Inflammatory macrophage treated with lipopolysaccharide for 1 hour (primary cell): ENCODE measurements around the gene SFXN3.

Experiments
- DNase-seq, 2 donors: peaks; one replicate each; pipeline ENCODE4 v3.0.0-alpha.2; 2020 to 2022

SFXN3 gene

GRCh38 chr10:101060951-101061623 is 30.1 kb downstream of the SFXN3 start:
- no peak for DNase-seq

DNA sequence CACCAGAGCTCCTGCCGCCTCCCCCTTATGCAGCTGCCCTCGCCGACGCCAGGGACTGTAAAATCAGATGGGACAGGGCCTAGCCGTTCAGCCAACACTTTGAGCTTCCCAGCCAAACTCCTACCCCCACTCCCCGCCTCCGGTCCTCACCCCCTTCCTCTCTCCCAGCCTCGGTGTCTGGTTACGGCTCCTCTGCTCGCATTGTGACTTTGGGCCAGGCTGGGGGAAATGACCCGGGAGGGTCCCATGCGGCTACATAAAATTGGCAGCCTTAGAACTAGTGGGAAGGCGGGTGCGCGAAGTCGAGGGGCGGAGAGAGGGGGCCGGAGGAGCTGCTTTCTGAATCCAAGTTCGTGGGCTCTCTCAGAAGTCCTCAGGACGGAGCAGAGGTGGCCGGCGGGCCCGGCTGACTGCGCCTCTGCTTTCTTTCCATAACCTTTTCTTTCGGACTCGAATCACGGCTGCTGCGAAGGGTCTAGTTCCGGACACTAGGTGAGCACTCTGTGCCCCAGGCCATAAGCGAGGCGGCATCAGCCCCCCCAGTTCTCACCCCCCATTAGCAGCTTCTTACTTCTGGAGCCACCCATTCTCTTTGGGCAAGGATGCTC is 30.7 kb downstream of the SFXN3 start, which contains the start of gene KAZALD1:
KAZALD1 (plus strand) TSS at position 366 of the 608 bp plus-strand sequence. CDS start 604 bp downstream, outside the sequence.
- no peak for DNase-seq

DNA sequence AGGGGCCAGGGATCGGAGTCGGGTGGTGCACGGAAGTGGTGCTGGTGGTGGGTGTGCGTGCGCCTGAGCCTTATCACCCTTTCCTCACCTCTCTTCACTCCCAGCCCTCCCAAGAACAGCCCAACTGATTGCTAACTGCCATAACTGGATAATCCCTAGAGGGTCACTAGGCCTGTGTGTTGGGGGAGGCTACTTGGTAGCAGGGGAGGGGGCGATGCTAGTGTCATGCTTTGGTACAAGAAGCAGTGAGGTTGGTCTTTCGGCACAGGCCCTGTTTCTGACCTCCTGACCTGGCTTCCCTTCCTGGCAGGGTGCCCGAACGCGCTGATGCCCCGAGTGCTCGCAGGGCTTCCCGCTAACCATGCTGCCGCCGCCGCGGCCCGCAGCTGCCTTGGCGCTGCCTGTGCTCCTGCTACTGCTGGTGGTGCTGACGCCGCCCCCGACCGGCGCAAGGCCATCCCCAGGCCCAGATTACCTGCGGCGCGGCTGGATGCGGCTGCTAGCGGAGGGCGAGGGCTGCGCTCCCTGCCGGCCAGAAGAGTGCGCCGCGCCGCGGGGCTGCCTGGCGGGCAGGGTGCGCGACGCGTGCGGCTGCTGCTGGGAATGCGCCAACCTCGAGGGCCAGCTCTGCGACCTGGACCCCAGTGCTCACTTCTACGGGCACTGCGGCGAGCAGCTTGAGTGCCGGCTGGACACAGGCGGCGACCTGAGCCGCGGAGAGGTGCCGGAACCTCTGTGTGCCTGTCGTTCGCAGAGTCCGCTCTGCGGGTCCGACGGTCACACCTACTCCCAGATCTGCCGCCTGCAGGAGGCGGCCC is 31.4 kb downstream of the SFXN3 start:
- peak in 1 of 2 donors; percentile 41 for DNase-seq

- DNase-seq, result no peak
Observed at GRCh38 chr10:101063050-101063525, 32.1 kb downstream of the SFXN3 start.

GRCh38 chr10:101063548-101064414 is 32.7 kb downstream of the SFXN3 start:
- DNase-seq, result no peak

DNA sequence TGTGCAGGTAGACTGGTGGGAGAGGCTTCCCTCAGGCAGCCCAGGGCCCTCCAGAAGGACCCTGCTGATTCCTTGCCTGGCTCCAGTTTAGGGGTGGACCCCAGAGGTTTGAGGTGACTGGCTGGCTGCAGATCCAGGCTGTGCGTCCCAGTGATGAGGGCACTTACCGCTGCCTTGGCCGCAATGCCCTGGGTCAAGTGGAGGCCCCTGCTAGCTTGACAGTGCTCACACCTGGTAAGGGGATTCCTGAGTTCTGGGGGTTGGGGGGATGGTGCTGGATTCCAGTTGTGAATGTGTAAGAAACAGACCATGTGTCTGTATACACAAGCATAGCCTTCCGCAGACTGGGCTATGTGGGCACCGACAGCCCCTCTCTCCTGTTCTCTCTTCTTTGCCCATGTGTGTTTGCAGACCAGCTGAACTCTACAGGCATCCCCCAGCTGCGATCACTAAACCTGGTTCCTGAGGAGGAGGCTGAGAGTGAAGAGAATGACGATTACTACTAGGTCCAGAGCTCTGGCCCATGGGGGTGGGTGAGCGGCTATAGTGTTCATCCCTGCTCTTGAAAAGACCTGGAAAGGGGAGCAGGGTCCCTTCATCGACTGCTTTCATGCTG is 33.5 kb downstream of the SFXN3 start:
- DNase-seq, result no peak

DNA sequence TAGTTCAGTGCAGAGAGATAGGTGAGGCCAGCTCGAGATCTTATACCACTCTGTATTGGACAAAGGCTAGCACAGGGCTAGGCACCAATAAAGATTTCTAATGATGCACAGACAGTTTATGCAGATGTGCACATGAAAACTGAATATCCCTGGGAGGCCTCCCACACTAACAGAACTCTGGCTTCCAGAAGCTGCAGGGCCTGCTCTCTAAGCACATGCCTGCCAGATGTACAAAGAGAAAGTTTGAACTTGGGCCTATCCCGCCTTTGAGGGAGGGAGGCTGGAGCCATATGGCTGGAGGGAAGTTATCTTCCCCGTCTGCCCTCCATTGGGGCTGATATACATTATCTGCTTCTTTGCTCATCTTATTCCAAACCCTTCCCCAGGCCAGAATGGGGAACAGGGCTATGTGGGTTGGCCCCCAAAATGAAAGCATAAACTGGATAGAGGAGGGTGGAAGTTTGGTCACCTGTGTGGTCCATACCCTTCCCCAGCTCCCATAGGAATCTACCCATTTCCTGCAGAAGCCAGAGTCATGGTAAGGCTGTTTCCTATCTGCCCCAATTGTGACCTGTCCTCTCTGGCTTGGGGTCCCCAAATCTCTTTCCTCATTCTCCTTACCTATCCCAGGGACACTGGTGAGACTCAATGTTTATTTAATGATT is 34.6 kb downstream of the SFXN3 start:
- DNase-seq, result no peak

- peak; percentile 69 to 70 for DNase-seq
Observed at GRCh38 chr10:101066146-101066895, 35.3 kb downstream of the SFXN3 start.

DNA sequence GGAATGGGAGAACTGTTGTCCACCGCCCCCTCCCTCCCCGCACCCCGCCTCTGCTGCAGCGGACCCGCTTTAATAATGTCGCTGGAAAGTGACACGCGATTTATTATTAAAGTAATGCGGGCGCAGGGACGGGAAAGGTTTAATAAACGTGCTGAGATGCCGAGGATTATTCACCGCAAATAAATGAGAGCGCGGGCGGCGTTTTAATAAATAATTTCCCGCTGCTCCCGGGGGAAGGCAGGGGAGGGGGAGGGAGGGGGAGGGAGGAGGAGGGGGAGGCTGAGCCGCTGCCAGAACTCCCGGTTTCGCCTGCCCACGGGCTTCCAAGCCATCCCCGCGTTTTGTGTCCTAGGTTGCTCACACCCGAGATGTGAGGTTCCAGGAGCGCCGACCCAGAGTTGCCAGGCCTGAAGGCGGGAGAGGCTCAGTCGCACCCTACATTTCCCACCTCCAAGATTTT is 35.9 kb downstream of the SFXN3 start:
- DNase-seq, result no peak

- DNase-seq, result peak; percentile 53 to 96
Observed at GRCh38 chr10:101067356-101068083, 36.5 kb downstream of the SFXN3 start.

DNA sequence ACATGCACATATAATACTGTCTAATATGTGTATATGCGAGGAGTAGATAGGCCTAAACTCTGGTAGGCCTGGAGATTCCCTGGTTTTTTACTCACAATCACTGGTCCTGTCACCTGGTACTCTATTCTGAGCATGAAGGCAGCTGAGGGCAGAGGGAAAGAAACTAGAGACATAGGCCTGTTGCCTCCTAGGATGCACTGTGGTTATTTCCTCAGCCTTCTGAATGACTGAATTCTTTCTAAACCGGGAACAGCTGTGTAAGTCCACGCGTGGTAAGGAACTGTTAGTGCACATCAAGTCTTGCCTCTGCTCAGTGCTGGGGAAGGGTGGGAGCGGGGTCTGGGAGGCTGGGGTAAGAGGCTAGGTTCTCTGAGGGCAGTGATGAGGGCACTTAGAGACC is 38.4 kb downstream of the SFXN3 start:
- DNase-seq, result no peak

- no peak for DNase-seq
Observed at GRCh38 chr10:101070098-101070497, 39.1 kb downstream of the SFXN3 start.

DNA sequence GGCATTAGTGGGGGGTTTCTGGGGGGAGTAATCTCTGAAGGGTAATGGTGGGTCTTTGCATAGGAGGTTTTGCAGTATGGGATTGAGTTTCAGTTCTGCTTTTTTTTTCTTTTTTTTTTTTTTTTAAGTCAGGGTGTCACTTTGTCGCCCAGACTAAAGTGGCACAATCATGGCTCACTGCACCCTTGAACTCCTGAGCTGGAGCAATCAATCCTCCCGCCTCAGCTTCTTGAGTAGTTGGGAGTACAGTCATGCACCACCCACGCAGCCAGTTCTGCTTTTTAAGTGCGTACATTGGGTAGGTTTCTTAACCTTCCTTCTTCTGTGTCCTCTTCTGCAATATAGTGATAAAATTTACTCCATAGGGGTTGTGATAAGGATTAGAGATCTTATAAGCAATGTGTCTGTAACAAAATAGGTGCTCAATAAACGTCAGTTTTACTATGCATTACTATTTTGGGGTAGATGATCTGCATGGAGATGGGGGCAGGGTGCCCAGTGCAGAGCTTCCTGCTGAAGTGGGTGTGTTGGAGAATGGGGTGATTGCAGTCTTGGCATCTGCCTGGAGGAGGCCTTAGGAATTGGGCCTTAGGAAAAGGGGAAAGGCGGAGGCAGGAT is 40.3 kb downstream of the SFXN3 start:
- DNase-seq, result peak; percentile 99 to 100

DNA sequence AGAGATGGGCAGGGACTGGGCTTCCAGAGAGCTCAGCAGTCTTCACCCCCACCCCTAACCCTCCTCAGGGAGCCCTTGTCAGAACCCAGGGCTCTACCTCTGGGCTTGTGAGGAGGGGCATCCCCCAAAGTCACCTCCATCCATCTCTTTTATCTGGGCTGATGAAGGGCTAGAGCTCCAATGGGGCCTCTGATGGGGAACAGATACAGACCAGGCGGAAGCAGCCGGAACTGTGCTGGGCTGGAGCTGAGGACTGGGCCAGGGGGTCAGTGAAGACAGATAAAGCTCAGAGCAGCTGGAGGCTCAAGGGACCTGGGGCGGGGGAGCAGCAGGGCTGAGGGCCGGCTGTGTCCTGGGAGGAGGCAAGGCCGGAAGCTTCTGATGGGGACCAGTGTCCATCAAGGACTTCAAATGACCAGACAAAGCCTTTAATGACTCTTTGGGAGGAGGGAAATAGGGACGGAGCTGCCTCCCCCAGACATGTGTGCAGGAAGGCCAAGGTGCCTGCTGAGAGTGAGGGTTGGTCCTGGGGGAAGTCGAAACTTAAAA is 40.9 kb downstream of the SFXN3 start:
- no peak for DNase-seq

DNA sequence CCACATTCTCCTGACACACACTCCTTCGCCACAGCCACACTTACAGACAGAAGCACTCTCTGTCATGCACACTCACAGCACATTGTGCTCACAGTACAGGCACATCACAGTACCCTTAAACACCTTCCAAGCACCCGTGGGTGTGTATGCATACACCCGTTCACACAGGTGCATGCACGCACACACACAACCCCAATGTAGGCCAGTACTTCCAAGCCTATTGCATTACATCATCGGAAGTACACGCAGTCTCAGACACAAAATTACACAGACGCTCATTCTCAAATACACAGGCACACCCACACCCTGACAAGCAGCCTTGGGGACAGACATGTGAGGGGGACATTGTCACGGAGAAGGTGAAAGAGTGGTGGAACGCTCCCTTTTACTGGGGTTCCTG is 41.9 kb downstream of the SFXN3 start:
- no peak for DNase-seq

GRCh38 chr10:101073631-101074030 is 42.6 kb downstream of the SFXN3 start:
- DNase-seq, result no peak

DNA sequence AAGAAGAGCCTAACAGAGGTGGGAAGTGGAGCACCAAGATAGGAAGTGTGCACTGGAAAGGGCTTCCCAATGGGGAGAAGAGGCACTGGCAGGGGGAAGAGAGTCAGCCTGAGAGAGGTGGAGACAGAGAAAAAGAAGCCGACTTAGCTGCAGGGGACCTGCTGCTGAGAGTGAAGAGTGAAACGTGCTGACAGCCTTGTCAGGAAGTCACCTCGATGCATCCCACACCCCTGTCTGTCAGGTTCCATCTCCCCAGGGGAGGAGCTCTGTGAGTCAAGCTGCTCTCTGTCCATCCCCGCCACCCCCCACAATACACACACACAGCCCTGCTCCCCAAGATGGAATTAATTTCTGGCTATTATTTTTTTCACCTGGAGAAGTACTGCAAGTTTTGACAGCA is 44.7 kb downstream of the SFXN3 start:
- no peak for DNase-seq

GRCh38 chr10:101076630-101077029 is 45.6 kb downstream of the SFXN3 start:
- no peak for DNase-seq

DNA sequence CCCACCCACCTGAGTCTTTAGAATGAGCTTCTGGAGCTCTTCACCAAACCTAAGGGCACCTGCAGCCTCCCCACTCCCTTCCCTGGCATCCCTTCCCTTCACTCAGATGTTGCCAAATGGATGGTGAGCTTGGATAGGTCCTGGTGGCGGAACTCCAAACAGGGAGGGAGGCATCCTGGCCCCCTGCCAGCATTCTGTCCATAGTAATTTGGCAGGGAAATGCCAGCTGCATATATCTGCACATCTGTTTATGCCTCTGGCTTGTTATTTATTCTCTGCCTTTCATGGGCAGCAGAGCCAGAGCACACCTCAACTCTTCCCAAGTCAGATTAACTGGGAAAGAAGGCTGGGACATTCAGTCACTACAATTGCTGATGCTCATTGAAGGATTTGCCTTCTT is 48.8 kb downstream of the SFXN3 start:
- no peak for DNase-seq
